GM12878 (cell line): ENCODE measurements around the gene SERPINE3. TPM values are rescaled to one million over a fixed set of nuclear protein-coding genes. Genes with fewer than 3 reads are reported as not detected.

Experiments used
- ATAC-seq: fragments of 200-7000 bp; cut with Tn5 transposase; 3 replicates; pipeline ENCODE4 v1.9.1; 2020; ENCODE audit warnings: mild to moderate bottlenecking, moderate library complexity
- BruUV-seq: library from RNA; stranded (reverse); fragments of 400-500 nt; replicated peaks from 2 replicates; lab custom pipeline; 2021; lab: Mats Ljungman, UMichigan
- CTCF ChIA-PET: fragments of 300-600 bp; sonication (Branson Sonifier 250); formaldehyde crosslinking; extraction: SDS; loops from one replicate; lab custom pipeline; 2021; ENCODE audit warnings: inconsistent platforms; lab: Yijun Ruan, JAX
- POLR2A ChIA-PET: fragments of 350-600 bp; formaldehyde crosslinking; extraction: SDS; loops from one replicate; lab custom pipeline; 2021; ENCODE audit warnings: inconsistent platforms; lab: Charles Lee
- RAD21 ChIA-PET: fragments of 300-600 bp; sonication (Branson Sonifier 250); formaldehyde crosslinking; loops from one replicate; lab custom pipeline; 2023; ENCODE audit warnings: antibody characterized with exemption; ENCODE audit not compliant: unreplicated experiment; lab: Charles Lee
- SMC1A ChIA-PET: fragments of 300-600 bp; sonication (Branson Sonifier 250); formaldehyde crosslinking; loops from one replicate; lab custom pipeline; 2023; ENCODE audit not compliant: unreplicated experiment, uncharacterized antibody; lab: Charles Lee
- DNase-seq: peaks from one replicate; pipeline ENCODE4 v3.0.0-alpha.2; 2011; ENCODE audit warnings: low read depth, low spot score
- FAIRE-seq: peaks from 3 replicates; lab custom pipeline; 2011; peaks lifted over from hg19 to GRCh38; lab: Jason Lieb, UNC
- H2AFZ ChIP-seq: 2 replicates; pipeline ENCODE4 v1.6.0; 2011; ENCODE audit warnings: low read depth, low read length, control low read depth; ENCODE audit not compliant: control insufficient read depth
- H3K27ac ChIP-seq: 2 replicates; pipeline ENCODE4 v1.5.1; 2011; ENCODE audit warnings: control low read depth; ENCODE audit not compliant: control insufficient read depth, insufficient read depth
- H3K27me3 ChIP-seq, 2 experiments: replicated peaks in 1 of 2; 2 replicates each; pipeline versions ENCODE4 v1.6.0 to v1.6.1; 2011; ENCODE audit warnings: low read length in 1 of 2; ENCODE audit not compliant: control insufficient read depth in 2 of 2, insufficient read depth in 2 of 2
- H3K36me3 ChIP-seq, 2 experiments: 2 replicates each; pipeline ENCODE4 v1.5.1; 2011; ENCODE audit warnings: low read length in 1 of 2; ENCODE audit not compliant: control insufficient read depth in 2 of 2, insufficient read depth in 2 of 2
- H3K4me1 ChIP-seq: 2 replicates; pipeline ENCODE4 v1.6.1; 2011; ENCODE audit warnings: mild to moderate bottlenecking, low read length, moderate library complexity, mixed read lengths; ENCODE audit not compliant: control insufficient read depth, insufficient read depth
- H3K4me2 ChIP-seq: 2 replicates; pipeline ENCODE4 v1.6.0; 2011; ENCODE audit warnings: control low read depth; ENCODE audit not compliant: control insufficient read depth, insufficient read depth
- H3K4me3 ChIP-seq: fragments of 200-600 bp; sonication (generic); 2 replicates; pipeline ENCODE4 v1.5.1; 2016
- H3K79me2 ChIP-seq: 2 replicates; pipeline ENCODE4 v1.6.0; 2011; ENCODE audit warnings: low read length; ENCODE audit not compliant: control insufficient read depth, insufficient read depth
- H3K9ac ChIP-seq: 2 replicates; pipeline ENCODE4 v1.8.0; 2011; ENCODE audit warnings: low read length, control low read depth, mixed read lengths; ENCODE audit not compliant: control insufficient read depth, insufficient read depth
- H3K9me3 ChIP-seq: replicated peaks from 3 replicates; pipeline ENCODE4 v1.5.1; 2011; ENCODE audit warnings: mild to moderate bottlenecking, low read length; ENCODE audit not compliant: control insufficient read depth, insufficient read depth
- H4K20me1 ChIP-seq: 2 replicates; pipeline ENCODE4 v1.6.0; 2011; ENCODE audit not compliant: control insufficient read depth, insufficient read depth
- CEBPZ ChIP-seq: fragments of 150-350 bp; IDR thresholded peaks from 2 replicates; pipeline ENCODE4 v1.6.1; 2016; ENCODE audit warnings: low read depth, low read length
- CUX1 ChIP-seq: IDR thresholded peaks from 2 replicates; pipeline ENCODE4 v1.6.1; 2012; ENCODE audit warnings: improper control_type of control experiment, low read depth, low read length; ENCODE audit not compliant: insufficient replicate concordance
- E2F8 ChIP-seq: fragments of 450-650 bp; IDR thresholded peaks from 2 replicates; pipeline ENCODE4 v1.6.1; 2018; ENCODE audit warnings: mild to moderate bottlenecking, low read depth, moderate library complexity; ENCODE audit not compliant: partially characterized antibody
- MEF2B ChIP-seq: fragments of 450-650 bp; IDR thresholded peaks from 2 replicates; pipeline ENCODE4 v1.6.1; 2018; ENCODE audit warnings: mild to moderate bottlenecking, moderate library complexity; ENCODE audit not compliant: partially characterized antibody, poor library complexity, severe bottlenecking
- PML ChIP-seq: IDR thresholded peaks from 2 replicates; pipeline ENCODE4 v1.6.1; 2012; ENCODE audit warnings: low read length, inconsistent platforms
- POLR2AphosphoS2 ChIP-seq: IDR thresholded peaks from 2 replicates; pipeline ENCODE4 v1.6.1; 2011; ENCODE audit warnings: low read depth, mild to moderate bottlenecking, low read length, improper control_type of control experiment, moderate library complexity
- POLR2AphosphoS5 ChIP-seq: IDR thresholded peaks from 2 replicates; pipeline ENCODE4 v1.6.1; 2011; ENCODE audit warnings: mild to moderate bottlenecking, low read length, inconsistent platforms
- SUPT20H ChIP-seq: IDR thresholded peaks from 2 replicates; pipeline ENCODE4 v1.6.1; 2011; ENCODE audit warnings: low read depth, mild to moderate bottlenecking, low read length, moderate library complexity, borderline replicate concordance; ENCODE audit not compliant: control insufficient read depth
- TCF12 ChIP-seq: IDR thresholded peaks from 2 replicates; pipeline ENCODE4 v1.6.1; 2011; ENCODE audit warnings: low read depth, mild to moderate bottlenecking, low read length
- ZNF384 ChIP-seq: IDR thresholded peaks from 2 replicates; pipeline ENCODE4 v1.6.1; 2012; ENCODE audit warnings: low read depth, mild to moderate bottlenecking, low read length, improper control_type of control experiment, borderline replicate concordance
- WGBS: methylation state at CpG from one replicate; pipeline ENCODE4 v1.1.6; 2016; ENCODE audit warnings: low lambda C conversion rate; ENCODE audit not compliant: insufficient replicate concordance, insufficient coverage; ENCODE audit errors: missing lambda C conversion rate; 5-methylcytosine and 5-hydroxymethylcytosine counted together
- in situ Hi-C: fragments of 300-500 bp; cut with MboI; formaldehyde crosslinking; loops from 9 replicates; pipeline ENCODE4 v1.14.3; 2018; ENCODE audit warnings: mixed read lengths
- intact Hi-C: fragments of 100-400 bp; cut with micrococcal nuclease; formaldehyde crosslinking; loops from one replicate; pipeline ENCODE4 v1.14.2; 2022; ENCODE audit not compliant: unreplicated experiment
- polyA plus RNA-seq, 11 experiments: library from polyadenylated mRNA; depleted of rRNA in 4 of 11; unstranded in 6 of 11; stranded (reverse) in 5 of 11; fragments of >200 nt; fragmentation: Nextera tagmentation in 4 of 11; fragmentation: Illumina TruSeq in 1 of 11; extraction: Ambion mirVana in 4 of 11; extraction: Trizol in 1 of 11; gene quantifications; 1 replicate in 1 of 11; 2 replicates in 10 of 11; pipeline versions ENCODE4 v1.2.1 to v1.2.3, GENCODE V29; 2011 to 2016; ENCODE audit warnings: inconsistent platforms in 2 of 11, missing spikeins in 2 of 11, low read depth in 1 of 11
- total RNA-seq, 4 experiments: library from RNA; depleted of rRNA in 3 of 4; stranded (reverse); fragments of >200 nt in 3 of 4; fragmentation: Illumina TruSeq in 1 of 4; extraction: Trizol in 1 of 4; gene quantifications; 2 replicates each; pipeline versions ENCODE4 v1.2.1 to v1.2.3, GENCODE V29; 2013 to 2021
- TF ChIP-seq, protein P1 (sequence below): IDR thresholded peaks from 2 replicates; pipeline ENCODE4 v1.6.1; 2011; ENCODE audit warnings: low read depth, mild to moderate bottlenecking, low read length, moderate library complexity, borderline replicate concordance; ENCODE audit errors: extremely low read depth

The SERPINE3 gene
- total and polyA plus RNA-seq, 10 of the 15 experiments (the other 5 are each of a cell fraction or from before 2014, with no cell fraction given): 0.19 TPM; not detected in 9

- SMC1A ChIA-PET: interaction anchor here (0.7 to 1.6 kb wide), 6 partner anchors 8 to 417 kb away, joined by 3 to 5 read pairs (median 4); no protein-coding TSS in a partner anchor
- CTCF ChIA-PET: interaction anchor here (1.0 to 1.6 kb wide), 2 partner anchors 94 to 417 kb away, joined by 3 to 6 read pairs; no protein-coding TSS in a partner anchor
- H3K36me3 ChIP-seq: peaks cover 0 to 19% of the 10 kb centered on the region in 2 experiments; a peak in 1 of 4 replicates
- BruUV-seq: no TSS peak
- ATAC-seq (no peak), DNase-seq (no peak), FAIRE-seq (no peak)
- RAD21 ChIA-PET: interaction anchor here (1.2 kb wide), 1 partner anchor 73 kb away, joined by 3 read pairs; no protein-coding TSS in a partner anchor
- H3K9ac ChIP-seq: no peak overlapping the region
- in situ Hi-C loops (no loop called here), intact Hi-C loops (no loop called here)
- POLR2A ChIA-PET: interaction anchor here (0.6 kb wide), 1 partner anchor 18 kb away, joined by 3 read pairs; no protein-coding TSS in a partner anchor
- no peaks in the 10 kb centered on the region for H3K9me3 ChIP-seq
- H3K79me2 ChIP-seq: no peaks in the 10 kb centered on the region
- H3K4me2 ChIP-seq: no peak overlapping the region
- H3K4me1 ChIP-seq: no peaks in the 10 kb centered on the region
- H3K27ac ChIP-seq: no peak overlapping the region
- no peaks in the 10 kb centered on the region for H4K20me1 ChIP-seq
- H3K27me3 ChIP-seq: no peaks in the 10 kb centered on the region
- H3K4me3 ChIP-seq: no peak overlapping the region
- WGBS: 98% methylated on average over 4 of the region's 4 CpGs
- no peak overlapping the region for H2AFZ ChIP-seq
- no peak for TF ChIP-seq ZNF384
- TF ChIP-seq MEF2B: no peak
- TF ChIP-seq E2F8: no peak
- TF ChIP-seq TCF12: no peak
- no peak for TF ChIP-seq CEBPZ
- no peak for TF ChIP-seq POLR2AphosphoS5
- no peak for TF ChIP-seq SUPT20H
- no peak for TF ChIP-seq POLR2AphosphoS2
- no peak for TF ChIP-seq PML
- no peak for TF ChIP-seq CUX1
- TF ChIP-seq, protein P1, sequence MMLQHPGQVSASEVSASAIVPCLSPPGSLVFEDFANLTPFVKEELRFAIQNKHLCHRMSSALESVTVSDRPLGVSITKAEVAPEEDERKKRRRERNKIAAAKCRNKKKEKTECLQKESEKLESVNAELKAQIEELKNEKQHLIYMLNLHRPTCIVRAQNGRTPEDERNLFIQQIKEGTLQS: no peak
These were observed 40.8 kb downstream of the SERPINE3 start for GRCh38 chr13:51380269-51380668.
